Gastroesophageal sphincter (tissue), 4 donors: ENCODE results near the gene PGF. TPM values are rescaled to one million over a fixed set of nuclear protein-coding genes. Genes with fewer than 3 reads are reported as not detected.

ENCODE experiments used
- ATAC-seq: fragments of 150-250 bp; one replicate; pipeline ENCODE4 v1.9.1; 2016; ENCODE audit warnings: mild to moderate bottlenecking, moderate library complexity
- H3K27ac ChIP-seq, 4 donors: fragments of 200-600 bp; sonication (generic) in 3 of 4; 1 replicate in 3 of 4; 2 replicates in 1 of 4; pipeline ENCODE4 v1.5.1; 2016 to 2019
- H3K27me3 ChIP-seq: fragments of 200-600 bp; sonication (generic); one replicate; pipeline ENCODE4 v1.5.1; 2019
- H3K36me3 ChIP-seq, 2 donors: fragments of 200-600 bp; sonication (generic); one replicate each; pipeline ENCODE4 v1.5.1; 2019; ENCODE audit warnings: control low read depth in 1 of 2
- H3K4me1 ChIP-seq, 3 donors: fragments of 200-600 bp; sonication (generic); 1 replicate in 2 of 3; 2 replicates in 1 of 3; pipeline ENCODE4 v1.5.1; 2016 to 2019; ENCODE audit warnings: control low read depth in 2 of 3
- H3K4me3 ChIP-seq, 2 donors: fragments of 200-600 bp; sonication (generic); one replicate each; pipeline ENCODE4 v1.5.1; 2019; ENCODE audit warnings: mild to moderate bottlenecking in 1 of 2, moderate library complexity in 1 of 2
- H3K9me3 ChIP-seq, 3 donors: fragments of 200-600 bp; sonication (generic); one replicate each; pipeline ENCODE4 v1.5.1; 2017 to 2019; ENCODE audit warnings: control low read depth in 2 of 3
- EP300 ChIP-seq: sonication (generic); formaldehyde crosslinking; IDR thresholded peaks from one replicate; pipeline ENCODE4 v1.6.1; 2017; ENCODE audit warnings: antibody characterized with exemption, mild to moderate bottlenecking
- POLR2A ChIP-seq, 2 donors: fragments of 450-650 bp; IDR thresholded peaks; one replicate each; pipeline ENCODE4 v1.6.1; 2017; ENCODE audit warnings: antibody characterized with exemption in 2 of 2, mild to moderate bottlenecking in 2 of 2, moderate library complexity in 1 of 2
- POLR2AphosphoS5 ChIP-seq: sonication (generic); formaldehyde crosslinking; IDR thresholded peaks from one replicate; pipeline ENCODE4 v1.6.1; 2017; ENCODE audit warnings: antibody characterized with exemption
- WGBS, 2 donors: methylation state at CpG; one replicate each; pipeline ENCODE4 v1.1.5; 2018; ENCODE audit warnings: low coverage in 1 of 2; 5-methylcytosine and 5-hydroxymethylcytosine counted together
- total RNA-seq, 4 donors: library from RNA; depleted of rRNA; stranded (reverse); fragments of >200 nt; gene quantifications; one replicate each; pipeline ENCODE4 v1.1.0, GENCODE V29; 2016
- TF ChIP-seq, protein P1 (sequence below), 4 experiments: fragments of 200-600 bp in 2 of 4; fragments of 450-650 bp in 2 of 4; sonication (generic) in 1 of 4; IDR thresholded peaks; one replicate each; pipeline ENCODE4 v1.5.1; 2017 to 2019; ENCODE audit warnings: antibody characterized with exemption in 4 of 4, mild to moderate bottlenecking in 2 of 4, moderate library complexity in 2 of 4

The PGF gene
- total RNA-seq, 4 donors from 2014 or later, result 11.2 to 21.0 (median 16.5) TPM

DNA sequence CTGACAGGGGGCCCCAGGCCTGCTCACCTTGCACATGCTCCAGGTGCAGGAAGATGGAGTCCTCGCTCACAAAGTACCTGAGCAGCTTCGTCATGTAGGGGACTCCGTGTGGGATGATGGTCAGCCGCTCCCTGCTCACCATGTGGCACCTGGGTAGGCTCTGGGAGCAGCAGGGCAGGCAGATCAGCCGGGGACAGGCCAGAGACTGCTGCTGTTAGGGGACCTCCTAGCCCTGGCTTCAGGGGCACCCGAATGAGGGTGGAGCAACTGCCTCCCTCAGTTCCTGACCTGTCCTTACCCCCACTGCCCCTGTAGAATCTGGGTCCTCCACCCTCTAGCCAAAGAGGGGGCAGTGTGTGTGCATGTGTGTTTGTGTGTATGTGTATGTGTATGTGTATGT is 44.2 kb downstream of the PGF start:
- no peaks in the 10 kb centered on the region for H3K36me3 ChIP-seq
- H3K4me3 ChIP-seq, result no peak overlapping the region
- H3K9me3 ChIP-seq, result no peaks in the 10 kb centered on the region
- 100% methylated on average over 1 of the region's 6 CpGs; no CpG with 5 or more reads in 1 of the 2 donors for WGBS, 2 donors
- no peaks in the 10 kb centered on the region for H3K27me3 ChIP-seq
- H3K27ac ChIP-seq, result no peak overlapping the region
- no peak for ATAC-seq
- TF ChIP-seq, protein P1, sequence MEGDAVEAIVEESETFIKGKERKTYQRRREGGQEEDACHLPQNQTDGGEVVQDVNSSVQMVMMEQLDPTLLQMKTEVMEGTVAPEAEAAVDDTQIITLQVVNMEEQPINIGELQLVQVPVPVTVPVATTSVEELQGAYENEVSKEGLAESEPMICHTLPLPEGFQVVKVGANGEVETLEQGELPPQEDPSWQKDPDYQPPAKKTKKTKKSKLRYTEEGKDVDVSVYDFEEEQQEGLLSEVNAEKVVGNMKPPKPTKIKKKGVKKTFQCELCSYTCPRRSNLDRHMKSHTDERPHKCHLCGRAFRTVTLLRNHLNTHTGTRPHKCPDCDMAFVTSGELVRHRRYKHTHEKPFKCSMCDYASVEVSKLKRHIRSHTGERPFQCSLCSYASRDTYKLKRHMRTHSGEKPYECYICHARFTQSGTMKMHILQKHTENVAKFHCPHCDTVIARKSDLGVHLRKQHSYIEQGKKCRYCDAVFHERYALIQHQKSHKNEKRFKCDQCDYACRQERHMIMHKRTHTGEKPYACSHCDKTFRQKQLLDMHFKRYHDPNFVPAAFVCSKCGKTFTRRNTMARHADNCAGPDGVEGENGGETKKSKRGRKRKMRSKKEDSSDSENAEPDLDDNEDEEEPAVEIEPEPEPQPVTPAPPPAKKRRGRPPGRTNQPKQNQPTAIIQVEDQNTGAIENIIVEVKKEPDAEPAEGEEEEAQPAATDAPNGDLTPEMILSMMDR (IDR thresholded peaks at IDR 0.05), result no peak
- TF ChIP-seq POLR2A (IDR thresholded peaks at IDR 0.05) (no peak), EP300 (no peak), POLR2AphosphoS5 (no peak)
- peaks cover 0 to 47% (median 5%) of the 10 kb centered on the region in 3 donors for H3K4me1 ChIP-seq

DNA sequence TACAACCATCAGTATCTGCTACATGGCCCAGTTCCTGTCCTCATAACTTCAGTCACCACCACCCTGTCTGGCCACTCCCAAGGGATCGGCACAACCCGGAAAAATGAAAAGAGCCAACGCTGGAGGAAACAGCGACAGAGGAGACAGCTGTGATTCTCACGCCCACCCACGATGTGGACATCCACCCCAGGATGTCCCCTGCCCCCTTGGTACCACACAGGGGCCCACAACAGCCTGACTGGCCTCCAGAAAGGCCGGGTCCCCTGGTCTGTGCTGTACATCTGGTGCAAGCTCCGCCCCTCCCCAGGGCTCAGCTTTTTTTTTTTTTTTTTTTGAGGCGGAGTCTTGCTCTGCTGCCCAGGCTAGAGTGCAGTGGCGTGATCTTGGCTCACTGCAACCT is 44.8 kb downstream of the PGF start:
- TF ChIP-seq POLR2AphosphoS5 (no peak), POLR2A (IDR thresholded peaks at IDR 0.05) (no peak), EP300 (no peak)
- TF ChIP-seq, protein P1 (IDR thresholded peaks at IDR 0.05), result no peak
- no peaks in the 10 kb centered on the region for H3K36me3 ChIP-seq
- no peak overlapping the region for H3K27ac ChIP-seq
- H3K4me1 ChIP-seq, result peaks cover 0 to 47% (median 0%) of the 10 kb centered on the region in 3 donors
- H3K9me3 ChIP-seq, result no peaks in the 10 kb centered on the region
- ATAC-seq, result no peak
- no peaks in the 10 kb centered on the region for H3K27me3 ChIP-seq
- H3K4me3 ChIP-seq, result no peak overlapping the region
- 54% methylated on average over 7 of the region's 10 CpGs; no CpG with 5 or more reads in 1 of the 2 donors for WGBS, 2 donors

DNA sequence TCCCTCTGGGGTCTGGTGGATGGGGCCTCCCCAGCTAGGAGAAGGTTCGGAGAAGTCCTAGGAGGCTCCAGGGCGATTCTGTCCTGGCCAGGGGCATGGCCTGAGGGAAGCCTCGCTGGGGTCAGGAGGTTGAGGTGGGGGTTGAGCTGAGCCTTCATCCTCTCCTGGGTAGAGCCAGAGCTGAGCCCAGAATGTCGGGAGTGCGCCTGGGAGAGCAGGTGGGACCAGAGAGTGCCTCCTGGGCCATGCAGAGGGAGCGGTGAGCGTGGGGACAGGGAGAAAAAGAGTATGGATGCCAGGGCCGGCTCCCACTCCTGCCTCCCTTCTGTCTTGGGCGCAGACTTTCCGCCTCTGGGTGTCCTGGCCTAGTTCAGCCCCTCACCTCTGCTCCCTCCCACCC is 45.5 kb downstream of the PGF start:
- Histone ChIP-seq H3K27ac (no peak overlapping the region), H3K9me3 (no peaks in the 10 kb centered on the region), H3K36me3 (peaks cover 0 to 6% of the 10 kb centered on the region in 2 donors), H3K4me1 (peaks cover 0 to 51% (median 0%) of the 10 kb centered on the region in 3 donors), H3K4me3 (no peak overlapping the region), H3K27me3 (no peaks in the 10 kb centered on the region)
- no peak for TF ChIP-seq EP300
- 92% methylated on average over 2 of the region's 10 CpGs; no CpG with 5 or more reads in 1 of the 2 donors for WGBS, 2 donors
- ATAC-seq, result no peak

DNA sequence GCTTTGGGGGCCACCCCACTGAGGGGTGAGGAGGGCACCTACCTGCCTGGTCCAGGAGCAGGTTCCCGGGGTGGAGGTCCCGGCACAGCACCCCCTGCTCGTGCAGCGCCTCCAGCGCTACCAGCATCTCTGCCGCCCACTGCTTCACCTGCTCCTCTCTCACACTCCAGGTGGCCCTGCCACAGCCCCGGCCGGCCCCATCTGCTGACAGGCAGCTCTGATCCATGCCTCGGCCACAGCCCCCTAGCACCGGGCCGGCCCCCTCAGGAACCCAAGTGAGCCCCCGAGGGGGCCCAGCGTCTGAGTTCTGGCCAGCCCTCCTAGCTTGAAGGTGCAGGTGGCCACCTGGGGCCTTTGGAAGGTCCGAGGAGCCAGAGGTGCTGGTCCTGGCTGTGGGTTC is 45.9 kb downstream of the PGF start:
- Histone ChIP-seq H3K36me3 (peaks cover 0 to 10% of the 10 kb centered on the region in 2 donors), H3K27ac (no peak overlapping the region), H3K27me3 (no peaks in the 10 kb centered on the region), H3K9me3 (no peaks in the 10 kb centered on the region), H3K4me1 (peaks cover 0 to 48% (median 0%) of the 10 kb centered on the region in 3 donors), H3K4me3 (no peak overlapping the region)
- no CpG with 5 or more reads among the region's 14 CpGs for WGBS, 2 donors
- no peak for ATAC-seq
- TF ChIP-seq, protein P1 (IDR thresholded peaks at IDR 0.05), result no peak
- TF ChIP-seq POLR2AphosphoS5 (no peak), POLR2A (IDR thresholded peaks at IDR 0.05) (no peak), EP300 (no peak)

DNA sequence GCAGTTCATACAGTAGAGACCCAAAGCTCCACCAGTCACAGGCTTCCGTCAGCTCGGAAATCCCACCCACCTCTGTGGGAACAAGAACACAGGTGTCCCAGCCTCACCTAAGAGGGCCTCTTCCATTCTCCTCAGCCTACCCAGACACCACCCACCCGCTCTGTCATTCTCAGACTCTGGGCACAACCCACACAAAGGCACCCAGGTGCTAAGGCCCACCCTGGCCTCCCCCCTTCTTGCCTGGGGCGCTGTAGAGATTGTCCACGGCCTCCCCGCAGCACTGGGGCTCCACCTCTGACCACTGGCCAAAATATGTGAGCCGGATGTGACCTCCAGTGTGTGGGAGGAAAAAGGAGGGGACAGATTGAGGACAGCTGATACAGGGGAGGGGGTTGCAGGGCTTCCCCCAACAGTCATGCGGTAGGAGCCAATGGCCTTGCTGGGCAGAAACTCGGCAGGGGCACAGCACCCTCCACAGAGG is 46.5 kb downstream of the PGF start:
- Histone ChIP-seq H3K36me3 (peaks cover 0 to 16% of the 10 kb centered on the region in 2 donors), H3K27me3 (no peaks in the 10 kb centered on the region), H3K9me3 (no peaks in the 10 kb centered on the region), H3K4me3 (no peak overlapping the region), H3K4me1 (peaks cover 0 to 42% (median 0%) of the 10 kb centered on the region in 3 donors), H3K27ac (no peak overlapping the region)
- ATAC-seq, result no peak
- WGBS, 2 donors, result 100% methylated on average over 2 of the region's 9 CpGs; no CpG with 5 or more reads in 1 of the 2 donors
- TF ChIP-seq POLR2AphosphoS5 (no peak), POLR2A (IDR thresholded peaks at IDR 0.05) (no peak), EP300 (no peak)
- TF ChIP-seq, protein P1 (IDR thresholded peaks at IDR 0.05), result no peak
